ENCODE results near the gene GDPD4. TPM values are rescaled to one million over a fixed set of nuclear protein-coding genes. Genes with fewer than 3 reads are reported as not detected.
A peak's percentile ranks its signal among the peaks of the same experiment; 100 is the strongest.

Gene GDPD4, protein sequence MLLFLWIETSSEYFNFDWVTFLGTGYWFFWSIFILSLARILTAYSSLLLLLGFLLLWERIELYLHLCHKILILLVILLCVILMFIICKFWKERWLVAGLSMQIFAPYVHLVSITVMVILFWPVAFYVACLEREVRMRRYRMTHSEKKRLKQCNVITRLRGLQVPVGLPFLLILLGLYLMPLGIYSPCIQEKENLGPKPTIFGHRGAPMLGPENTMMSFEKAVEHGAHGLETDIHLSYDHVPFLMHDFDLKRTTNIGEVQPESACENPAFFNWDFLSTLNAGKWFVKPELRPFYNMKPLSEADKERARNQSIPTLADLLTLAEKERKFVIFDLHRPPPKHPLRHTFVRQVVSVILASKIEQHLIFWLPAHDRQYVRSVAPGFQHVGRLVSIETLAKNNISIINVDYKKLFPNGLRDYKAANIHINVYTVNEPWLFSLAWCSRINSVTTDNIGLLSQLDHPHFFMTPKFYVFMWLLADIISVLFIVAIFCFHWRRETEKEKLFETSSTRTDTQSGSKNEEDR
- total RNA-seq (2012; rRNA removed), result not detected in 2 replicates

DNA sequence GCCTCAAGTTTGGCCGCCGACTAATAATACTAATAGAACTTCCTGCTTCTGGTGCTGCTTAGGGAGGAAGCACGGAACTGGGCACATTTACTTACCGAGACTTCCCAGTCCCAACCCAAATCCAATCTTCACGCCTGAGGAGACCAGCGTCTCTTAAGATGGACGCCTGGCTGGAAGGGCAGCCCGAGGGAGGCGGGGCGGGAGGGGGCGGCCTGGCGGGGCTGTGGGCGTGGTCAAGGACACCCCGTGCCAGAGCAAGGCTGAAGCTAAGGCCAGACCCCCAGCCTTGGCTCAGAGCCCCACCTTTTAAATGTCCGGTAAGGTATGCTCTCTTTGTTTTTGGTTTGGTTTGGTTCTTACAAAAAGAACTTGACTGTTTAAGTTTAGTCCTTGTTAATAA lies at the start of gene GDPD4:
Gene GDPD4, minus strand, starts transcription at position 177 of the 400 bp plus-strand sequence. CDS start 16,549 bp downstream, outside the sequence.
- Histone ChIP-seq H3K9me3 (replicated peaks; ENCODE audit: low read length) (no peaks in the 10 kb centered on the region), H3K36me3 (ENCODE audit: insufficient read depth, low read length) (no peaks in the 10 kb centered on the region), H3K4me2 (ENCODE audit: low read length) (no peak within 1 kb of the TSS), H3K4me1 (ENCODE audit: control insufficient read depth, insufficient read depth, low read length) (no peaks in the 10 kb centered on the region), H3K4me3 (ENCODE audit: low read length) (no peak within 1 kb of the TSS), H3K9ac (ENCODE audit: low read depth, low read length) (no peak within 1 kb of the TSS), H3K27me3 (ENCODE audit: control insufficient read depth, insufficient read depth, low read length) (no peaks in the 10 kb centered on the region)

DNA sequence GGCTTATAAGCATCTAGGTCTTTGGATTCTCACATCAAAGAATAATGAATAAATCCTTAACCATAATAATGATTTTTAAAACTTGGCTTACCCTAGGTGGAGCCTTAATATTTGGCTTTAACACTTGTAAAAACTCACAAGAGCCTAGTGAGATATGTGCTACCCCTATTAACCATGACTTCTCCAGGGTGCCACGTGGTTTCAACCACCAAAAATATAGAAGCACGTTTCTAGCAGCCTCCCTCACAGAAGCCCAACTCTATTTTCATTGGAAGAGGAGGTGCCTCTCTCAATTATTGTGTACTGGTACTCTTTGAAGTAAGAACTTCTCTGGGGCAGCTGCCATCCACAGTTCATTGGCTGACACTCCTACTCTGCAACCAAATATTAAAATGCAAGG lies 46.5 kb upstream of the GDPD4 start:
- no peaks in the 10 kb centered on the region for H3K9me3 ChIP-seq (replicated peaks; ENCODE audit: low read length)
- H3K36me3 ChIP-seq (ENCODE audit: insufficient read depth, low read length), result peaks cover 3% of the 10 kb centered on the region
- H3K27me3 ChIP-seq (ENCODE audit: control insufficient read depth, insufficient read depth, low read length), result no peaks in the 10 kb centered on the region

DNA sequence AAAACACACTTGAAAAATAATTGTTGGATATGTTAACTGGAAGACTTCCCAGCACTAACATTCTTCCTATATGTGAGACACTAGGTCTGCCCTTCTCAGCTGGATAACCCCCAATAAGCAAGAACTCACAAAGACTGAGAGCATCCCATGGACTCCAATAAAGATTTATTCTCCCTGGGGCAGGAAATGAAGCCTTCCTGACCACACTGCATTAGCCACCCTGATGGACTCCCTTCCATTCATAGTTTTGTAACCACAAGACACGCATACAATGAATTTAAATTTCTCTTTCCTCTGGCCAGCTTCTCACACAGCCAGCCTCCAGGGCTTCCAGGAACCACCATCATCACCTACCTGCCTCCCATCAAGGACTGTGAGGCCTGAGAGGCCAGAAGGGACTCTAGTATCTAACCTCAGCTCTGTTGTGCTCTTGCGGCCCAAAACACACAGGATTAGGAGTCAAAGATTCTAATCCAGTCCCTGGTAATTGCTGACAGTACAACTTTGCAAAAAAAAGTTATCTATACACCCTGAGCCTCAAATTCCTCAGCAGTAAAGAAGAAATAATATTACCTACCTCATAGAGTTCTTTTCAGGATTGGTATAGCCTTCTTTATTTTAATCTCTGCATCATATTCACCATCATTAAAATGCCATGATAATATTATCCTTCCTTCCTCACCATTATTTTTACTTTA lies 45.6 kb upstream of the GDPD4 start:
- no peak overlapping the region for H3K4me2 ChIP-seq (ENCODE audit: low read length)
- no peak overlapping the region for H3K4me3 ChIP-seq (ENCODE audit: low read length)
- H3K9me3 ChIP-seq (replicated peaks; ENCODE audit: low read length), result no peaks in the 10 kb centered on the region
- peaks cover 38% of the 10 kb centered on the region for H3K4me1 ChIP-seq (ENCODE audit: control insufficient read depth, insufficient read depth, low read length)
- H3K27me3 ChIP-seq (ENCODE audit: control insufficient read depth, insufficient read depth, low read length), result no peaks in the 10 kb centered on the region
- H3K9ac ChIP-seq (ENCODE audit: low read depth, low read length), result peak overlapping the region; percentile 35
- H3K36me3 ChIP-seq (ENCODE audit: insufficient read depth, low read length), result peaks cover 3% of the 10 kb centered on the region

More for the DNA sequence above, 46.5 kb upstream of the GDPD4 start:
- H3K9ac ChIP-seq (ENCODE audit: low read depth, low read length), result no peak overlapping the region
- peaks cover 38% of the 10 kb centered on the region for H3K4me1 ChIP-seq (ENCODE audit: control insufficient read depth, insufficient read depth, low read length)
- no peak overlapping the region for H3K4me3 ChIP-seq (ENCODE audit: low read length)
- H3K4me2 ChIP-seq (ENCODE audit: low read length), result no peak overlapping the region

DNA sequence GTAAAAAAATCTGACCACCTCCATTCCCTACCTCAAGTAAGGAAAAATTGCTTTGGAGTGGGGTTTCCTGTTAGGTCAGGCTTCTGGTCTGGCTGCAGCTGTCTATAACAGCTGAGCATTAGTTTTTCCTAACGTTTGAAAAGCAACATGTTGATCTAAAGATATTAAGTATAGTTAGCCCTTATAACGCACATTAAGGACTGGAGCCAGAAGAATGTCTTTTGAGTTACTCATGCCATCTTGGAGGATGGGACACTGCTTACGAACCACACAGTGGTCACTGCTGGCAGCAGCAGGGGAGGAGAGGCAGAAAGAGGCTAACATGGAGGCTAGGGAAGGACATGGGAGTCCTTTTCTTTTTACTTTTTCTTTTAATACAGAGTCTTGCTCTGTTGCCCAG lies 44.1 kb upstream of the GDPD4 start:
- peaks cover 12% of the 10 kb centered on the region for H3K36me3 ChIP-seq (ENCODE audit: insufficient read depth, low read length)
- H3K27me3 ChIP-seq (ENCODE audit: control insufficient read depth, insufficient read depth, low read length), result no peaks in the 10 kb centered on the region
- H3K4me2 ChIP-seq (ENCODE audit: low read length), result peak overlapping the region; percentile 7
- H3K9me3 ChIP-seq (replicated peaks; ENCODE audit: low read length), result no peaks in the 10 kb centered on the region
- H3K9ac ChIP-seq (ENCODE audit: low read depth, low read length), result peak overlapping the region; percentile 35
- H3K4me1 ChIP-seq (ENCODE audit: control insufficient read depth, insufficient read depth, low read length), result peaks cover 28% of the 10 kb centered on the region
- H3K4me3 ChIP-seq (ENCODE audit: low read length), result no peak overlapping the region

DNA sequence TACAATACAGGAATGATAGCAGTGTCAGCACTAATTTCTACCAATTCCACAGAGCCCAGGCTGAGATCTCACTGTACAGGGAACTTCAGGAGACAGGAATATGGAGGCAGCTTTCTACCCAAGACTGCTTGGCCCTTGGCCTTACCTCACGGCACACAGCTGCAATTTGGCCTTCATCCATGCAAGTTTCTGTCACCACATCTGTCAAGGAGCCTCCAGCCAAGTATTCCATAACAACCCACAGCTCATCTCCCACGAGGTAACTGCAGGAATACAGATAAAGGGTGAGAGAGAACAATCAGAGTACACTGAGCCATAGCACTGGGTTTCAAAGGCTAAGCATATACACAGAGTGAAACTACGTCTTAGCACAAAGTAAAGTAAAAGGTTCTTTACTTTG lies 39.0 kb upstream of the GDPD4 start:
- H3K9ac ChIP-seq (ENCODE audit: low read depth, low read length), result no peak overlapping the region
- H3K36me3 ChIP-seq (ENCODE audit: insufficient read depth, low read length), result peaks cover 22% of the 10 kb centered on the region
- peaks cover 9% of the 10 kb centered on the region for H3K4me1 ChIP-seq (ENCODE audit: control insufficient read depth, insufficient read depth, low read length)
- H3K27me3 ChIP-seq (ENCODE audit: control insufficient read depth, insufficient read depth, low read length), result no peaks in the 10 kb centered on the region
- H3K9me3 ChIP-seq (replicated peaks; ENCODE audit: low read length), result no peaks in the 10 kb centered on the region
- H3K4me2 ChIP-seq (ENCODE audit: low read length), result no peak overlapping the region
- H3K4me3 ChIP-seq (ENCODE audit: low read length), result no peak overlapping the region

DNA sequence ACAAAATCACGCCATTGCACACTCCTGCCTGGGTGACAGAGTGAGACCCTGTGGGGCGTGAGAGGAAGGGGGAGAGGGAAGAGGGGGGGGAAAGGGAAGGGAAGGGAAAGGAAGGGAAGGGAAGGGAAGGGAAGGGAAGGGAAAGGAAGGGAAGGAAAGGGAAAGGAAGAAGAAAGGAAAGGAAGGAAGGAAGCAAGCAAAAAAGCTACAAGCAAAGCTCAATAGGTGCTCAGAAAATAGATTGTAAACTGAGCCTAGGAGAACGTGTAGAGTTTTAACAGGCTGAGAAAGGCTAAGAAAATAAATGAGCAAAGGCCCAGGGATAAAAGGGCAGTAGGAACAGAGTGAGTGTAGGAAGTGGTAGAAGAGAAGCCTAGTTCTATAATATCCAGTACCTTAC lies 30.8 kb upstream of the GDPD4 start:
- H3K9me3 ChIP-seq (replicated peaks; ENCODE audit: low read length), result no peaks in the 10 kb centered on the region
- H3K4me1 ChIP-seq (ENCODE audit: control insufficient read depth, insufficient read depth, low read length), result no peaks in the 10 kb centered on the region
- H3K36me3 ChIP-seq (ENCODE audit: insufficient read depth, low read length), result peaks cover 17% of the 10 kb centered on the region
- H3K4me3 ChIP-seq (ENCODE audit: low read length), result no peak overlapping the region
- H3K27me3 ChIP-seq (ENCODE audit: control insufficient read depth, insufficient read depth, low read length), result no peaks in the 10 kb centered on the region
- H3K4me2 ChIP-seq (ENCODE audit: low read length), result no peak overlapping the region
- no peak overlapping the region for H3K9ac ChIP-seq (ENCODE audit: low read depth, low read length)

DNA sequence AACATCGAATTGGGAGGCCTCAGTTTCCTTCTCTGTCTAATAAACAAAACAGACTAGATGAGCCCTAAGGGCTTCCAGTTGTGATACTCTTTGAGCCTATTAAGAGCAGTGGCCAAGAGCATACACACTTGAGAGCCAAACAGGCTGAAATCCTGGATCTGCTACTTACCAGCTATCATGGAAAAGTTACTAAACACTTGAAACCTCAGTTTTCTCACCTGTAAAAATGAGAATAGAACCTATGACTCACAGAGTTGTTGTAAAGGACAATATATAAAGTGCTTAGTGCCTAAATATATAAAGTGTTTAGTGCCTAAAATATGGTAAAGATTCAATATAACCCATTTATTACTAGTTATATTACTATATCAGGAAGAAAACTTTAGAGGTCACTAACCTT lies 23.7 kb upstream of the GDPD4 start:
- no peaks in the 10 kb centered on the region for H3K36me3 ChIP-seq (ENCODE audit: insufficient read depth, low read length)

DNA sequence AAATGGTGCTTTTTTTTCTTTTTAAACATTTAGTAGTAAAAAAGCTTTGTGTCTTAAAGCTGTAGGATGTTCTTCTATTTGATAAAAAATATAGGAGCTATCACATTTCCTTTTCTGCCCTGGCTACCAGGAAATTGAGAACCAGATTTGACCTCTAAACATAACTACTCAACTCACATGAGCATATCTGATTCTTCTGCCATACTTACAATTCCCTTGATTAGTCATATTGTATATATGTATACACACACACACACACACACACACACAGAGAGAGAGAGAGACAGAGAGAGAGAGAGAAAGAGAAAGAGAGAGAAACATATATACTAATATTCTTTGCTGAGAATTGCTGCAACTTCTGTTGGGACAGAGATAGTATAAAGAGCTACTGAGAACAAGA lies 23.0 kb upstream of the GDPD4 start:
- Histone ChIP-seq H3K9me3 (replicated peaks; ENCODE audit: low read length) (no peaks in the 10 kb centered on the region), H3K4me2 (ENCODE audit: low read length) (no peak overlapping the region), H3K4me3 (ENCODE audit: low read length) (no peak overlapping the region), H3K27me3 (ENCODE audit: control insufficient read depth, insufficient read depth, low read length) (no peaks in the 10 kb centered on the region), H3K4me1 (ENCODE audit: control insufficient read depth, insufficient read depth, low read length) (peaks cover 15% of the 10 kb centered on the region), H3K9ac (ENCODE audit: low read depth, low read length) (no peak overlapping the region), H3K36me3 (ENCODE audit: insufficient read depth, low read length) (no peaks in the 10 kb centered on the region)

More for the DNA sequence above, 23.7 kb upstream of the GDPD4 start:
- H3K9ac ChIP-seq (ENCODE audit: low read depth, low read length), result no peak overlapping the region
- peaks cover 15% of the 10 kb centered on the region for H3K4me1 ChIP-seq (ENCODE audit: control insufficient read depth, insufficient read depth, low read length)
- H3K27me3 ChIP-seq (ENCODE audit: control insufficient read depth, insufficient read depth, low read length), result no peaks in the 10 kb centered on the region
- H3K9me3 ChIP-seq (replicated peaks; ENCODE audit: low read length), result no peaks in the 10 kb centered on the region
- no peak overlapping the region for H3K4me3 ChIP-seq (ENCODE audit: low read length)
- no peak overlapping the region for H3K4me2 ChIP-seq (ENCODE audit: low read length)

DNA sequence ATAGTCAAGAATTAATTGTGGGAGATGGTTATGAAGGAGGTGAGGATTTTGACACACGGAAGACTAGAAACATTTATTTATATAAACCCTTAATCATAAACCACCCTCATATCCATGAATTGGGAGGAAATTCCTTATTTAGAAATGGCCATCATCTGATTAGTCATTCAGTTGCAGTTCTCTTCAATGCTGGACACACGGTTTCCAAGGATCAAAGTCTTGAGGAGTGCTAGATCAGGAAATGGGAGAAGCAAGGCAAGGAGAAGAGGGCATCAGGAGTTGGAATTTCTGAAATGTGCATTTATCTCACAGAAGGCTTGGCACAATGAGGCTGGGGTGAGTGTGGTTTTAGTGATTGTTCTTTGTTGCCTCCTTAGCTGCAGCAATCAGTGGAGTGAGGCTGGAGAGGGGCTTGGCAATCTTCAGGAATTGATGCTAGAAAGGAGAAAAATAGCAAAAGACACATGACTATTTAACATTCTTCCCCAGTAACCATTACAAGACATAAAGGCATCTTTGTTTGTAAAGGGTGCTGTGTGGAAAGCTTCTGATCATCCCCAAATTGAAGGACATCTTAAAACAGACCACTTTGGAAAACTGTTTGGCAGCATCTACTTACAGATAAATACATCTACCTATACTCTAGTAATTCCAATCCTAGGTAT lies 21.6 kb upstream of the GDPD4 start:
- Histone ChIP-seq H3K9ac (ENCODE audit: low read depth, low read length) (peak overlapping the region; percentile 32), H3K4me1 (ENCODE audit: control insufficient read depth, insufficient read depth, low read length) (peaks cover 15% of the 10 kb centered on the region), H3K9me3 (replicated peaks; ENCODE audit: low read length) (no peaks in the 10 kb centered on the region), H3K36me3 (ENCODE audit: insufficient read depth, low read length) (no peaks in the 10 kb centered on the region), H3K4me2 (ENCODE audit: low read length) (peak overlapping the region; percentile 12), H3K27me3 (ENCODE audit: control insufficient read depth, insufficient read depth, low read length) (no peaks in the 10 kb centered on the region), H3K4me3 (ENCODE audit: low read length) (no peak overlapping the region)

DNA sequence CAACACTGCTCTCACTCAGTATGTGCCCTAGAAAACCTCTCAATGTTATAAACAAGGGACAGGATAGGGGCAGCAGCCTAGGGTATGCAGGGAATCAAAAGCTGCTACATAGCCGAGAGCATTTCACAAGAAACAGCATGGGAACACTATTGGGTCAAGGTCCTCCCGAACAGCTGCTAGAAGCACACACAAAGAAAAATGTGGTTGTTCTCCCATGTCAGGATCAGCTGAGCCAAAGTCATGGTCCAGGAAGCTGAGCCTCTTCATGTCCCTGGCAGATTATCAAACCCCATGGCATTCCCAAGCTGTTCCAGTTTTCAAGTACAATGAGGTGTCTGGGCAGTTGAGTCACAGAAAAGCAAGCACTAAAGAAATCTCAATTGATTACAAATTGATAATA lies 21.0 kb upstream of the GDPD4 start:
- Histone ChIP-seq H3K4me2 (ENCODE audit: low read length) (peak overlapping the region; percentile 12), H3K4me3 (ENCODE audit: low read length) (no peak overlapping the region), H3K4me1 (ENCODE audit: control insufficient read depth, insufficient read depth, low read length) (peaks cover 15% of the 10 kb centered on the region), H3K9me3 (replicated peaks; ENCODE audit: low read length) (no peaks in the 10 kb centered on the region), H3K9ac (ENCODE audit: low read depth, low read length) (peak overlapping the region; percentile 32), H3K27me3 (ENCODE audit: control insufficient read depth, insufficient read depth, low read length) (no peaks in the 10 kb centered on the region), H3K36me3 (ENCODE audit: insufficient read depth, low read length) (no peaks in the 10 kb centered on the region)

DNA sequence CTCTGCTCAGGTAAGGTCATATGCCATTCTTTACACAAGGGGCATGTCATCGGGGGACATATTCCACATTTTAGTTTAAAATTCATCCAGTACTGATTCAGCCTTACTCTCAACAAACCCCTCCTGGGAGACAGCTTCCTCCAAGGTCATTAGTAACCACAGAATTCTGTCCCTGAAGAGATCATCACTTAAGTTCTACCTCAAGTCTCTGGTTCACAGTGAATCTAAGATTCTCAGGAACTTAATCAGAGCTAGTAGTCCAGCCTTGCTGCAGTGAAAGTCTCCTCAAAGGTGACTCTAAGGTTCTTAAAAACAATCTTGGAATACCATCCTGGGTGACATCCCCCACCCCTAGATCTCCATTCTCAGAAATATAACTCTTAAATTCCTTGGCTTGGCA lies 18.9 kb upstream of the GDPD4 start:
- H3K27me3 ChIP-seq (ENCODE audit: control insufficient read depth, insufficient read depth, low read length), result no peaks in the 10 kb centered on the region
- H3K9me3 ChIP-seq (replicated peaks; ENCODE audit: low read length), result no peaks in the 10 kb centered on the region
- peaks cover 15% of the 10 kb centered on the region for H3K4me1 ChIP-seq (ENCODE audit: control insufficient read depth, insufficient read depth, low read length)
- H3K9ac ChIP-seq (ENCODE audit: low read depth, low read length), result no peak overlapping the region
- no peak overlapping the region for H3K4me3 ChIP-seq (ENCODE audit: low read length)
- H3K4me2 ChIP-seq (ENCODE audit: low read length), result no peak overlapping the region
- no peaks in the 10 kb centered on the region for H3K36me3 ChIP-seq (ENCODE audit: insufficient read depth, low read length)

Measured in skeletal muscle satellite cell (primary cell).